Astrocyte of the spinal cord (primary cell): ENCODE results near the gene PANK2.

ENCODE experiments used
- DNase-seq: peaks from one replicate; pipeline ENCODE4 v3.0.0; 2011; ENCODE audit warnings: low read depth, low spot score
- H3K4me3 ChIP-seq: 2 replicates; pipeline ENCODE4 v1.5.1; 2011; ENCODE audit warnings: low read depth, mild to moderate bottlenecking, low read length, moderate library complexity
- CTCF ChIP-seq: IDR thresholded peaks from 2 replicates; pipeline ENCODE4 v1.5.1; 2012; ENCODE audit warnings: low read depth, mild to moderate bottlenecking, low read length, inconsistent platforms
- in situ Hi-C: cut with HindIII; loops from 2 replicates; pipeline ENCODE4 v1.10.0; 2017; ENCODE audit warnings: low sequenced_read_pairs

PANK2 gene

GRCh38 chr20:3919352-3919751 is 30.2 kb downstream of the PANK2 start:
- TF ChIP-seq CTCF: no peak
- no peak for DNase-seq
- H3K4me3 ChIP-seq: no peak overlapping the region
- in situ Hi-C loops: no loop called here

- DNase-seq: no peak
- H3K4me3 ChIP-seq: no peak overlapping the region
- no peak for TF ChIP-seq CTCF
- in situ Hi-C loops: no loop called here
Measured at GRCh38 chr20:3922223-3922982, 33.2 kb downstream of the PANK2 start.

- no peak overlapping the region for H3K4me3 ChIP-seq
- DNase-seq: no peak
- TF ChIP-seq CTCF: no peak
- in situ Hi-C loops: no loop called here
Measured at GRCh38 chr20:3922983-3923339, 33.8 kb downstream of the PANK2 start.

- TF ChIP-seq CTCF: no peak
Measured at GRCh38 chr20:3923818-3924217, 34.6 kb downstream of the PANK2 start.

GRCh38 chr20:3924304-3925112 is 35.3 kb downstream of the PANK2 start:
- no peak for DNase-seq
- in situ Hi-C loops: no loop called here
- no peak overlapping the region for H3K4me3 ChIP-seq
- TF ChIP-seq CTCF: no peak

More at GRCh38 chr20:3923818-3924217, 34.6 kb downstream of the PANK2 start:
- no peak for DNase-seq
- in situ Hi-C loops: no loop called here
- H3K4me3 ChIP-seq: no peak overlapping the region

GRCh38 chr20:3925113-3925695 is 36.0 kb downstream of the PANK2 start:
- H3K4me3 ChIP-seq: no peak overlapping the region
- in situ Hi-C loops: no loop called here

More at GRCh38 chr20:3925113-3925695, 36.0 kb downstream of the PANK2 start:
- DNase-seq: no peak
- no peak for TF ChIP-seq CTCF
